HL-60 (cell line): ENCODE results near the gene ATAD2B.

Experiments
- POLR2AphosphoS5 ChIP-seq: IDR thresholded peaks from 2 replicates; pipeline ENCODE4 v1.6.1; 2012; ENCODE audit warnings: low read depth
- TF ChIP-seq, protein P1 (sequence below): IDR thresholded peaks from one replicate; pipeline ENCODE4 v1.5.1; 2011; ENCODE audit warnings: low read length, control low read depth, inconsistent platforms; ENCODE audit not compliant: insufficient read depth
- TF ChIP-seq, protein P2 (sequence below): IDR thresholded peaks from 2 replicates; pipeline ENCODE4 v1.6.1; 2012; ENCODE audit warnings: low read depth; ENCODE audit not compliant: insufficient replicate concordance

DNA sequence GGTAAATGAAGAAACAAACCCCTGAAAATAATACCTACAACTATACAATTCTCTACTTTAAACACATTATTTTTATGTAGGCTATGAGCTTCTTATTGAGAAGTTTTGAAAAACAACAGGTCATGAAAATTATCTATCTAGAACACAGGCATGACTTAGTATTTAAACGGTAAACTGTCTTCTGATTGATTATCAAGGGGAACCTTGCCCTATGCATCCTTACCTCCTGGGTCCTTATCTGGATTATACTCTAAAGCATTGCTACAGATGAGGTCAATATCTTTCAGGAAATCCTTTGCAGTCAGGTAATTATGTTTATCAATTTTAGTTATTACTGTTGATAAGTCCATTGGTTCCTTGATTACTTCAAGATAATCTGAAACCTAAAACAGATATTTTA, 144.3 kb downstream of the ATAD2B start:
- TF ChIP-seq, protein P1, sequence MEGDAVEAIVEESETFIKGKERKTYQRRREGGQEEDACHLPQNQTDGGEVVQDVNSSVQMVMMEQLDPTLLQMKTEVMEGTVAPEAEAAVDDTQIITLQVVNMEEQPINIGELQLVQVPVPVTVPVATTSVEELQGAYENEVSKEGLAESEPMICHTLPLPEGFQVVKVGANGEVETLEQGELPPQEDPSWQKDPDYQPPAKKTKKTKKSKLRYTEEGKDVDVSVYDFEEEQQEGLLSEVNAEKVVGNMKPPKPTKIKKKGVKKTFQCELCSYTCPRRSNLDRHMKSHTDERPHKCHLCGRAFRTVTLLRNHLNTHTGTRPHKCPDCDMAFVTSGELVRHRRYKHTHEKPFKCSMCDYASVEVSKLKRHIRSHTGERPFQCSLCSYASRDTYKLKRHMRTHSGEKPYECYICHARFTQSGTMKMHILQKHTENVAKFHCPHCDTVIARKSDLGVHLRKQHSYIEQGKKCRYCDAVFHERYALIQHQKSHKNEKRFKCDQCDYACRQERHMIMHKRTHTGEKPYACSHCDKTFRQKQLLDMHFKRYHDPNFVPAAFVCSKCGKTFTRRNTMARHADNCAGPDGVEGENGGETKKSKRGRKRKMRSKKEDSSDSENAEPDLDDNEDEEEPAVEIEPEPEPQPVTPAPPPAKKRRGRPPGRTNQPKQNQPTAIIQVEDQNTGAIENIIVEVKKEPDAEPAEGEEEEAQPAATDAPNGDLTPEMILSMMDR, result no peak
- TF ChIP-seq, protein P2, sequence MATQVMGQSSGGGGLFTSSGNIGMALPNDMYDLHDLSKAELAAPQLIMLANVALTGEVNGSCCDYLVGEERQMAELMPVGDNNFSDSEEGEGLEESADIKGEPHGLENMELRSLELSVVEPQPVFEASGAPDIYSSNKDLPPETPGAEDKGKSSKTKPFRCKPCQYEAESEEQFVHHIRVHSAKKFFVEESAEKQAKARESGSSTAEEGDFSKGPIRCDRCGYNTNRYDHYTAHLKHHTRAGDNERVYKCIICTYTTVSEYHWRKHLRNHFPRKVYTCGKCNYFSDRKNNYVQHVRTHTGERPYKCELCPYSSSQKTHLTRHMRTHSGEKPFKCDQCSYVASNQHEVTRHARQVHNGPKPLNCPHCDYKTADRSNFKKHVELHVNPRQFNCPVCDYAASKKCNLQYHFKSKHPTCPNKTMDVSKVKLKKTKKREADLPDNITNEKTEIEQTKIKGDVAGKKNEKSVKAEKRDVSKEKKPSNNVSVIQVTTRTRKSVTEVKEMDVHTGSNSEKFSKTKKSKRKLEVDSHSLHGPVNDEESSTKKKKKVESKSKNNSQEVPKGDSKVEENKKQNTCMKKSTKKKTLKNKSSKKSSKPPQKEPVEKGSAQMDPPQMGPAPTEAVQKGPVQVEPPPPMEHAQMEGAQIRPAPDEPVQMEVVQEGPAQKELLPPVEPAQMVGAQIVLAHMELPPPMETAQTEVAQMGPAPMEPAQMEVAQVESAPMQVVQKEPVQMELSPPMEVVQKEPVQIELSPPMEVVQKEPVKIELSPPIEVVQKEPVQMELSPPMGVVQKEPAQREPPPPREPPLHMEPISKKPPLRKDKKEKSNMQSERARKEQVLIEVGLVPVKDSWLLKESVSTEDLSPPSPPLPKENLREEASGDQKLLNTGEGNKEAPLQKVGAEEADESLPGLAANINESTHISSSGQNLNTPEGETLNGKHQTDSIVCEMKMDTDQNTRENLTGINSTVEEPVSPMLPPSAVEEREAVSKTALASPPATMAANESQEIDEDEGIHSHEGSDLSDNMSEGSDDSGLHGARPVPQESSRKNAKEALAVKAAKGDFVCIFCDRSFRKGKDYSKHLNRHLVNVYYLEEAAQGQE, result no peak
- no peak for TF ChIP-seq POLR2AphosphoS5
